ENCODE measurements around the gene MMP17.
A peak's percentile ranks its signal among the peaks of the same experiment; 100 is the strongest.

The MMP17 gene

GRCh38 chr12:131892711-131893604 lies 64.8 kb downstream of the MMP17 start:
- H3K4me3 ChIP-seq (ENCODE audit: low read depth, low read length) = no peak overlapping the region
- no peak for TF ChIP-seq CTCF (IDR thresholded peaks at IDR 0.05; ENCODE audit: borderline replicate concordance, insufficient read depth, low read depth, low read length)

GRCh38 chr12:131893605-131894312 lies 65.6 kb downstream of the MMP17 start:
- no peak for TF ChIP-seq CTCF (IDR thresholded peaks at IDR 0.05; ENCODE audit: borderline replicate concordance, insufficient read depth, low read depth, low read length)
- peak overlapping the region; percentile 32 for H3K4me3 ChIP-seq (ENCODE audit: low read depth, low read length)

- H3K4me3 ChIP-seq (ENCODE audit: low read depth, low read length) = peak within 1 kb of the TSS; percentile 76
- TF ChIP-seq CTCF (IDR thresholded peaks at IDR 0.05; ENCODE audit: borderline replicate concordance, insufficient read depth, low read depth, low read length) = no peak
Measured at GRCh38 chr12:131894313-131894860, 66.2 kb downstream of the MMP17 start, which contains the start of gene ULK1. ULK1 (plus strand) TSS chr12:131894622; CDS start chr12:131895002, 380 bp downstream.

- H3K4me3 ChIP-seq (ENCODE audit: low read depth, low read length) = peak overlapping the region; percentile 76
- TF ChIP-seq CTCF (IDR thresholded peaks at IDR 0.05; ENCODE audit: borderline replicate concordance, insufficient read depth, low read depth, low read length) = no peak
Measured at GRCh38 chr12:131894981-131895639, 66.9 kb downstream of the MMP17 start.

GRCh38 chr12:131895640-131896079 lies 67.5 kb downstream of the MMP17 start:
- TF ChIP-seq CTCF (IDR thresholded peaks at IDR 0.05; ENCODE audit: borderline replicate concordance, insufficient read depth, low read depth, low read length) = no peak
- peak overlapping the region; percentile 76 for H3K4me3 ChIP-seq (ENCODE audit: low read depth, low read length)

- no peak for TF ChIP-seq CTCF (IDR thresholded peaks at IDR 0.05; ENCODE audit: borderline replicate concordance, insufficient read depth, low read depth, low read length)
- peak overlapping the region; percentile 76 for H3K4me3 ChIP-seq (ENCODE audit: low read depth, low read length)
Measured at GRCh38 chr12:131896080-131896810, 68.1 kb downstream of the MMP17 start.
